Measurements from ENCODE around the gene ENOX1. TPM values are rescaled to one million over a fixed set of nuclear protein-coding genes. Genes with fewer than 3 reads are reported as not detected.

Gene ENOX1
- total RNA-seq, 1 donor from 2014 or later: 19.3 TPM

DNA sequence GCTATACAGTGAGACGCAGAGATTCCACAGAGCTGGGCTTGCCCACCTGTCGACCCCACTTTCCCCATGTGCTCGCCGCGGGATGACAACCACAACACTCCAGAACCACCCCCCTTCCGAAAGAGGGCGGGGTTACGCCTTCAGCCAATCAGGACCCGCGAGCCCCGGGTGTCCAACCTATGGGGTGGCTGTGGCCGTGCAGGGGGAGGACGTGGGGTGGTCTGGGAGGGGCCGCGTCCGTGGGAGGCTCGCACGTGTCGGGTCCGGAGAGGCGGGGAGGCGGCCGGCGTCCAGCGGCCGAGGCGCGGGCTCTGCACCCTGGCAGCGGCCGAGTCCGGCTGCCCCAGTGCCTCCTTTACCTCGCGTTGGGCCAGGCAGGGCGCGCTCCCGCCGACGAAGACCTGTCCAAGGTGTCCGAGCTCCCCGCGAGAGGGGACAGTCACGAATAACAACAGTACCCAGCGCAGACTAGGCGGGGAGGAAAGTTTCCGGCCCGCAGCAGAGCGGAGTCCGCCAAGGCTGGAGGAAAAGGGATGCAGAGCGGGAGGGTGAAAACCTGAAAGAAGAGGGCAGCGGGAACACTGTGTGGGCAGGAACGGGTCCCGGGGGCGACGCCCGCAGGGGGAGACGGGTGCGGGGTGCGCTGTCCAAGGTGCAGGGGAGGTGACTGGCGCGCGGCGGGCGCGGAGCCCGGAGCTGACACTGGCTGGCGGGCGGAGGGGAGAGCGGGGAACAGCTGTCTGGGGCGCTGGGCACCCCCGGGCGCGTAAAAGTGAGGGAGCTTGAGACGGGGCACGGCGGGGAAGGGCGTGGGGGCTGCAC lies 911 bp downstream of the ENOX1 start:
- DNase-seq (ENCODE audit: low spot score): peak; percentile 89

DNA sequence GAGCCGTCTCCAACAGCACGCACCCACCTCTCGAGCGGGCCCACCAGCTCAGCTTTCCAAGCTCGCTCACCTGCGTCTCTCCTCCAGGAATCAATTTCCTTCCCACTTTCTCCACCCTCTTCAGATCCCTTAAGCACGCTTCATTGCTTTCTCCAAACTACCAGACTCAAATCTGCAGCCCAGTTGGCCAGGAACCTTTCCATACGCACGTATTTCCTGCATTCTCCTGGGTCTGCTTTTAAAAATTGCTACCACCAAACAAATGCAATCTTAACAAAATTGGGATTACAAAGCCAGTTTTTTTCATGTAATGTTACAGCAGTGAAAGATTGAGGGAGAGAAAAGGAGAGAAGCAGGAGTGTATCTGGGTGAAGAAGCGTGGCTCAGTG lies 1.5 kb downstream of the ENOX1 start:
- DNase-seq (ENCODE audit: low spot score): no peak

DNA sequence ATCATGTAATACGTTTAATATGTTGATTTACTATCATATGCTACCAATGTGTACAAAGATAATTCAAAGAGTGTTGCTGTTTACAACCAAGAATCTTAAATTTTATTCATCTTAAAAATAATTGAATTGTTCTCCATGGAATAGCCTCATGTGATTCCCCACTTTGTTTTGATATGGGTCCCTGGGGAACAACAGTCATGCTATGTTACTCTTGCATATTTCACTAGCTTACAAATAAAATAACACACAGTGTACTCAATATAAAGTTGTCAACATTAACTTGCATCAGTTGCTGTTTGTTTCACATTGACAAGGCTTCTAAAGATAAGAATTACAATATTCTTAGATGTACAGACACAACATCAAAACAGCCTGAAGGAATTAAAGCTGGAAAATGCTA lies 2.3 kb downstream of the ENOX1 start:
- DNase-seq (ENCODE audit: low spot score): no peak

DNA sequence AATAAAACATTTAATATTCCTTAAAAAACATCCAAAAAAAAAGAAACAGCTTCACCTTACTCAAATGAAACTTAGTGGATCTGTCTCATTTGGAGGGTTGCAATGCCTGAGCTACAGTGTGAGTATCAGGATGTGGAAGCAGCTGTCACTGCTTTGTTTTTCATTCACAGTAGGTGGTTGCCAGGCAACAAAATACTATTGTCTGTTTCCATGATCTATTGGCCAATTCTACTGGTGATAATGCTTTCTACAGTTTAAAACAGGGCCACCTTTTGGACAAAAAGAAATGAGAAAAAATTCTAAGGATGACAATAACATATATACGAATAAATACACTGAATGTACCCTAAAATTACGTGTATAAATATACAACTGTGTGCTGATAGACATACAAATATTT lies 3.0 kb downstream of the ENOX1 start:
- peak; percentile 28 for DNase-seq (ENCODE audit: low spot score)

DNA sequence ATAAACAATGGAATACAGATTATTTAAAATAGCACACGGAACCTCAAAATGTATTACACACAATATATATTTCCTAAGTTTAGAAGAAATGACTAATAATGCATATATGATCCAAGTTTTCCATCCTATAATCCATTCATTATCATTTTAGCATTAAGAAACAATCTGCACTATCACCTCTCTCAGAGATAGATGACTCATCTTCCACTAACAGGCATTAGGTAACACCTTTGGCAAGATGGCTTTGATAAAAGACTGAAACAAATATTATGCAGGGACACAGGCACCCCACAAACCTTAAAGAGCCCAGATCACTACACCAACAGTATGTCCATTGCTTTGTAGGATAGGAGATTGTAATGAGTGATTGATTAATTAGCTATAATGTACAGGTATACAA lies 4.1 kb downstream of the ENOX1 start:
- DNase-seq (ENCODE audit: low spot score): no peak

DNA sequence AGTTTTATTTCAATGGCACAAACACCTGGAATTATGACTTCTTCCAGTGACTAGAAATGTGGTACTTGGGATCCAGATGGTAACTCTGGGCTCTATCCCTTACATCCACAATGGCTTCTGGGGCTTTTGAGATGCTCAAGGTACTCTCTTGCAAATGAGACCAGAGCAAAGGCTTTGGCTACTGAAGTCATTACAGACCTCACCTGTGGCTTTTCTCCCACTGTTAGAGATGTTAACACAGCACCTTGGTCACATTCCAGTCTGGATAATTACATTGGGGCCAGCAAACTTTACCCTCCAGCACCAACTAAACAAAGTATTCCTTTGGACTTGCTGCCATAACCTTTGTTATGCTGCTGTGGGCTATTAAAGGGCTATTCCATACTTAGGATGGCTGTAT lies 6.1 kb downstream of the ENOX1 start:
- no peak for DNase-seq (ENCODE audit: low spot score)

DNA sequence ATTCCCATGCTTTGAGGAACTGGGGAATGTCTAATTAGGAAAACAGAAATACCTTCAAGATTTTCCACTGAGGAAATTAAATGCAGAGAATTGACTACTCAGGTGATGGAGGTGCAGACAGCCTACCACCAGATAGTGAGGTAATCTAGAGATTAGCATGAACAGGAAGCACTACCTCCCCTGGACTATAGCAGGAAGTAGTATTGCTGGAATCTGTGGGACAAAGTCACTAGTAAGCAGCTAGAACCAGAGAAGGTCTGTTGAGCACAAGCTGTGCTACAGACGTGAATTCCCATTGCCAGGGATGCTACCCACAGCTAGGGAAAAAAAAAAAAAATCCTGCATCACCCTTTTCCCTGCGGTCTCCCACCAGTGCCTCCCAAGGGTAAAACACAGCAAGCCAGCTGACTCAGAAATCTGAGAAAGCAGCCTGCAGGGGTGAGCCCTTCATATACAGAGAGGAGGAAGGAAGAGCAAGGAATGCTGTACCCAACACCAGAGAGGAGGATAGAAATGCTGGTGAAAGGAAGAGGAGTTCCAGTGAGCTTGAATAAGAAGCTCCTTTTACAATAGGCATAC lies 10.2 kb downstream of the ENOX1 start:
- DNase-seq (ENCODE audit: low spot score): no peak

DNA sequence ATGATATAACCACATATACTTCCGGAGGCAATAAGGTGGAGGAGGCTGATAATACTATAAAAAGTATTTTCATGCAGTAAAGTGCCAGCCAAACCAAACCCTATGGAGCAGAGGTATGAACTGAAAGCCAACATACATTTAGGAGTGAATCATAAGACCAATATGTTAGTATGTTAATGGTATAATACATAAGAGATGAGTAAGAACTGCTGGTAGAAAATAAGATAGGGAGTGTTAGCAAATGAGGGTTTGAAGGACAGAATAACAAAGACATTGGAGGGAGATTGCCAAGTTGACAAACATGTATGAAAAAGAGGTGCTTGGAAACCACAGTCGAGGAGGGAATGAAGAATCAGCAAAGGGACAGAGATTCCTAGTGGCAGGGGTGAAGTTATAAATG lies 10.8 kb downstream of the ENOX1 start:
- no peak for DNase-seq (ENCODE audit: low spot score)

DNA sequence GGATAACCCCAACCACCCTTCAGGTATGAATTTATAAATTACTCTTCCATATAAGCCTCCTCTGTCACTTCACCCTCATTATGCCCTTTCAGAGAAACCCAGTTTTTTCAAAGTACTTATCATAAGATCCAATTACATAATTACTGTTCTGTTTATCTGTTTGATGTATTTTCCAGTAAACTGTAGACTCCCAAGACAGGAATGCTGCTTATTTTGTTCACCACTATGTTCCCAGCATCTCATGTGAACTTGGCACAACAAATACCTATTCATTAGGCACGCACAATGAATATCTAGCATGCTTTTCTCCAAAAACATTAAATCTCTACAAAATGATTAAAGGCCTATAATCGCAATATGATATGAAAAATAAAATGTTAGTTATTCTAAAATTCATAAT lies 13.2 kb downstream of the ENOX1 start:
- DNase-seq (ENCODE audit: low spot score): no peak

DNA sequence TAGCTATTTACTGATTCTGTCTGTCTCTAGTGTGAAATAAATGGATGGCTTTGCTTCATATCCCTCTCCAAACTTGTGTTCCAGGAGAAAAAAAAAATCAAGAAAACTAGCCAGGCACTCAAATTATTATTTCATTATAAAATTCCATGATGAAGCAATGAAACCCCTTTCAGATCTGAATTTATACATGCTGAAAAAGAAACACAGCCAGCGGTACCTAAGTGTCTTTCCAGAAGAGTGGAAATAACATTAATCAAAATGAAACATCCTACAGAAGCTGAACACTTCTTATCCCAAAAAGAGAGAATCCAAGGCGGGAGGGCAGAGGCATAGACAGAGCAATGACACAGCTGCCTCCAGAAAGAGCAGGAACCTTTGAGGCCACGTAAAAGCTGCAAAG lies 15.9 kb downstream of the ENOX1 start:
- no peak for DNase-seq (ENCODE audit: low spot score)

DNA sequence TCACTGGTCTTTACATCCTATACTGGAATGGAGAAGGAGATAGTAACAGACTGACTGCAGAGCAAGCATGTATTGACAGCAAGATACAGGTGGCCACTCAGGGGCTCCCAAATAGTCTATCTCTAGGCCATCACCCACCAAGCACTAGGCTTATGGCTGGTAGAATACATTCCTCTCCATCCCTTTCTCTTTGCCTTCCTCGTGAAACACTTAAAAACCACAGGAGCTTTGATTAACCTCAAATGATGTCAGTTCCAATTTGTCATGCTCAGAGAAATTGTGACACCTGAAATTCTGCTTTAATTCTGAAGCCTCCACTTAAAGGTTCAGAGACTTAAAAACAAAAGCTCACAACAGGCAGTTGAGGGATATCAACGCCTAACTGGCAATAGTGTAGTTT lies 17.2 kb downstream of the ENOX1 start:
- no peak for DNase-seq (ENCODE audit: low spot score)

DNA sequence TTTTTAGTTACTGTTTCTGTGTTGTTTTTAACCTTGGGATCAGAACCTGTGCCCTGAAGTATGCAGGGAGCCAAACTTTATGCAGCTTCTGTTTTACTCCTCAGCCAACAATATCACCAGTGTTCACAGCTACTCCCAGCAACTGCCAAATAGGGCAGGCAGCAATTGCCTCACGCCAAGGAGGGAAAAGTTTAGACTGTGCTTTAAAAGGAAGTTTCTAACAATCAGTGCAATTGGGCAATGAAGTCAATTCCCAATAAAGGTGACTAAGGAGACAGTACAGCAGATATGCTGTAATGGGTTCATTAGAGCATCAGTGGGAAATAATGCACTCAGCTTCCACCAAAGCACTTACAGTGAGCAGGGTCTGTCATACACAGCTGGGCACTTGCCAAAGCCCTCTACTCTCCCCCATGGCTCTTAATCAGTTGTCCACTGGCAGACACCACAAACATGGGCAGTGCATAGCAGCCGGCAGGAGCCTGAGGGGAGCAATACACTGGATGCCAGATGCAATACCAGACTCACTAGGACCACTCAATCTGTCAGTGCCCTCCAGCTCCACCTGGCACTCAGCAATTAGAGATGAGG lies 19.3 kb downstream of the ENOX1 start:
- no peak for DNase-seq (ENCODE audit: low spot score)

DNA sequence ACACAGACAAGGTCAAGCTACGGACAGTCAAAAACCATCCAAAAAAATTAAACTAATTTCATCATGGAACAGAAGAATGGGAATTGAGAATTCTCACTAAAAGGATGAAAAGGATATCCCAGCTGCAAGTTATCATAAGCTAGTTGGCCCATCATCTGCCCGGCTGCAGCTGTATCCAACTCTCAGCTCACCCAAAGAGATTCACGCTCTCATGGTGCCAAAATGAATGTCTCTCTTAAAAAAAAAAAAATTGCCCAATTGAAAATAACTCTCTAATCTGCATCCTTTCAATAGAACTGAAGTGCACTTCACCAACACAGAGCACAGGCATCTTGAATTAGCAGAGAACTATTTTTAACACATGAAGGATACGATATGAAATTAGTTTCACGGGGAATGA lies 20.0 kb downstream of the ENOX1 start:
- no peak for DNase-seq (ENCODE audit: low spot score)

DNA sequence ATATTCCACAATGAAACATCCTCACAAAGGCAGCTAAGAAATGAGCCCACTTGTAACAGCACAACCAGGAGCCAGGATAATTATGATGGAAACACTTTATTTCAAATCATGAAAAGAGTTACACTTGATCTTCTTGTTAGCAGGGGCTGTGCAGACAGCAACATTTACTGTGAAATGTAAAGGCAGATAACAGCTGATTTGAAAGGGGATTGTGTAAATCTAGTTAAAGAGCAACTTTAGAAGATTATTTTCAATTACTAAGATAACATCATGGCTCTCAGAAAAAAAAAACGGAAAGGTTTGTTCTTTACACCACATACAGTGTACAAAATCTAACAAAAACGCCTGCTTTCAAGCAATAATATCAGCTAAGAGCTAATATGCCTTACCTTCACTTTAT lies 22.4 kb downstream of the ENOX1 start:
- no peak for DNase-seq (ENCODE audit: low spot score)

DNA sequence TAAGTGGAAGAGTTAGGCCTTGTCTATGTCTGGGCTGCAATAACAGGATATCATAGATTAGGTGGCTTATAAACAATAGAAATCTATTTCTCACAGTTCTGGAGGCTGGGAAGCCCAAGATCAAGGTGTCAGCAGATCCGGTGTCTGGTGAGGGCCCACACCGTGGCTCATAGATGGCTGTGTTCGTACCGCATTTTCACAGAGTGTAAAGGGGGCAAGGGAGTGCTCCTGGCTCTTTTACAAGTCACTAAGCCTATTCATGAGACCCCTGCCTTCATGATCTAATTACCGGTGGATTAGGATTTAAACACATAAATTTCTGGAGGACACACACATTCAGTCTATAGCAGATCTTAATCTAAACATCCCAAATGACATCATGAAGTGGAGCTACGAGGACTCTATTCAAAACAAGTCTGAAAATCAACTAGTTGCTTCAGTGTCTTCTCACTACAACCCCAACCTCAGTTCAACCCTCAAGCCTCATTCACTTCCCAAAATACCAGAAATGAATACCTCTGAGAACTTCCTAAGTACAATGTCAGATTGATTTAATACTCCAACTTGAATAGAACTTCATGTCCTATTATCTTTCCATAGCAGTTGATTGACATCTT lies 23.5 kb downstream of the ENOX1 start:
- no peak for DNase-seq (ENCODE audit: low spot score)

DNA sequence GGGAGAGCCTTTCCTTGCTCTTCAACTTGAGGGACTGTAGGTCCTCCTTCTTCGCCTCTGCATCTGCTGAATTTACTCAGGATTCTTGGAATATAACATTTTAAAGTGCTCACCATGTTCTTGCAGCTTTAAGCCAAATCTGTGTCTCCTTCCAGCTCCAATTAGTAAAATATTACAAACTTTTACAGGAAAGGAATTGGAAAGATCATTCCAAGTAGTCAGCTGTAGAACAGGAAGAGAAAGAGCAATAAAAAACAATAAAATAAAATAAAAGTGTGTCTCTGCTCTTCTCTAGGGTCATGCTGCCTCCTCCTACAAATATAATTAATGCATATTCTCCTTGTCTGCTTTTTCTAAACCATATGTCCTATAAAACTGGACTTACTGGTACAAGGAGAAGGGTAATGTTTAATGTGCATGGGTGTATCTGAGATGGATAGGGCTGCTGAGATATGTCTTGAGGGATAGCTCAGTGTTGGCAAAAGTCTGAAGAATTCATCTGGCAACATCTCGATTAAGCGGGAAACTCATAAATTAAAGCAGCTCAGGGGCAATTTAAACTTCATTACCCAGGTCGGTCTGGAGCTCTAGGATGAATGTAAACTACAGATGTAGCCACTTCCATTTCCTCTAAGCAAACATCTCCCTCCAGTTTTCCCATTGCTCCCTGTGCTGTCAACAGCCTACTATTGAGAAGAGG lies 25.0 kb downstream of the ENOX1 start:
- DNase-seq (ENCODE audit: low spot score): peak; percentile 34

DNA sequence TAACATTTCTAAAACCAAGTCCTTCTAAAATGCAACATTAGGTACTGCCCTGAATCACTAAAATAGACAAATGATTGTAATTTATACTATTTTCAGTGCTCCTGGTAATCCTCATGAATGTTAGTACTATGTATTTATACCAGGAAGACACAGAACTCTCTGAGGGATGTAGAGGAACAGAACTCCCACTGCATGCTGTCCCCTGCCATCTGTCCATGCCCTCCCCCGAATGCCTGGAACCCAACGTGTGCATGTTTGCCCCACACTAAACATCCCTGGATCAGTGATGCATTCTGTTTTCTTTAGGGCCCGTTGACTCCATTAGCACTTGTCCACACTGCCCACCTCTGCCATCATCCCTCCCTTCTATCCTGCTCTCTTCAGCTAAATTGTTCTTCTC lies 26.5 kb downstream of the ENOX1 start:
- DNase-seq (ENCODE audit: low spot score): no peak

DNA sequence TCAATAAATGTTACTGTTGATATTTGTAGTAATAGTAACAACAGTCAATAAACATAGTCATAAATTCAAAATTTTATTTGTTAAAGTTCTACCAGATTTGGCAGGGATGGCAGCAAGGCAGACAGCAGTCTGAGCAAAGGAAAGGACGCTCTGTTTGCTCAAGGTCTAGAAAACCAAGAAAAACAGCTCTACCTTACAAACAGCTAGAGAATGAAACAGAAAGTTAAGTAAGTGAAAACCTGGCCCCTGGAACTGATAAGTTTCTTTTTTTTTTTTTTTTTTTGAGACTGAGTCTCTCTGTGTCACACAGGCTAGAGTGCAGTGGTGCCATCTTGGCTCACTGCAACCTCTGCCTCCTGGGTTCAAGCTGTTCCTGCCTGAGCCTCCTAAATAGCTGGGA lies 27.9 kb downstream of the ENOX1 start:
- DNase-seq (ENCODE audit: low spot score): no peak

DNA sequence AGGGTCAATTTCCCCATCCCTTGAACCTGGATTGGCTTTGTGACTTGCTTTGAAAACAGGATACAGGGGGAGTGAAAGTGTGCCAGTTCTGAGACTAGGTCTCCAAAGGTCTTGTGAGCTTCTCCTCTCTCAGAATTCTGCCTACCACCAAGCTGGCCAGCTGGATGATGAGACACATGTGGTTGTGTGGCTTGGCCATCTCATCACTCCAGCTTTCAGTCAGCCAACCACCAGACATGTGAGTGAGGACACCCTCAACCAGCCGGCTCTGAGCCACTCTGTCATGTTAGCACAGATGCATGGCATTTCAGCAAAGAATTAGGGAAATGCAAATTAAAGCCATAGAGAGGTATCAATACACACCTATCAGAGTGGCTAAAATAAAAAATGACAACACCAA lies 29.5 kb downstream of the ENOX1 start:
- no peak for DNase-seq (ENCODE audit: low spot score)

DNA sequence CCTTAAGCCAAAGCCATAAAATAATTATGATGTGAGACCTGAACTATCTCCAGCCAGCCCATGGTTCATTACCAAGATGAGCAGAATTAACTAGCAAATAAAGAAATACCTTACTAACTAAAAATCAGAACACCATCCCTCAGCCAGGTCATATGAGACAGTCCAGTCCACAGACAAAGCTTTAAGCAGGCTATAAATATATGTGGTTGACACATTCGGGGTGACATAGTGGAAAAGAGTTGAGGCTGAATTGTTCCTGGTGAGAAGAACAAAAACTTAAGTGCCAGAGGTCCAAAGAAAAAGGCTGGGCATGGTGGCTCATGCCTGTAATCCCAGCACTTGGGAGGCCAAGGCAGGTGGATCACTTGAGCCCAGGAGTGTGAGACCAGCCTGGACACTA lies 30.9 kb downstream of the ENOX1 start:
- DNase-seq (ENCODE audit: low spot score): no peak

DNA sequence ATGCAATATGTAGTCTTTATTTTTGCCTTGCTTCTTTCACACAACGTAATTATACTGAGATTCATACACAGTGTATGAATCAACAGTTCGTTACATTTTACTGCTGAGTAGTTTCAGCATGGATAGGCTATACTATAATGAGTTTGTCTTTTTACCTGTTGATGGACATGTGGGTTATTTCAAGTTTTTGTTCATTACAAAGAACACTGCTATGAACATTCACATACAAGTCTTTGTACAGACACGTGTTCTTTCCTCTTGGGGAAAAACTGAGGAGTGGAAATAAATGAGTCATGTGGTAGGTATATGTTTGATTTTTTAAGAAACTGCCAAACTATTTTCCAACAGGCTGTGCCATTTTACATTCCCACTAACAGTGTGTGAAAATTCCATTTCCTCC lies 35.1 kb downstream of the ENOX1 start:
- no peak for DNase-seq (ENCODE audit: low spot score)

DNA sequence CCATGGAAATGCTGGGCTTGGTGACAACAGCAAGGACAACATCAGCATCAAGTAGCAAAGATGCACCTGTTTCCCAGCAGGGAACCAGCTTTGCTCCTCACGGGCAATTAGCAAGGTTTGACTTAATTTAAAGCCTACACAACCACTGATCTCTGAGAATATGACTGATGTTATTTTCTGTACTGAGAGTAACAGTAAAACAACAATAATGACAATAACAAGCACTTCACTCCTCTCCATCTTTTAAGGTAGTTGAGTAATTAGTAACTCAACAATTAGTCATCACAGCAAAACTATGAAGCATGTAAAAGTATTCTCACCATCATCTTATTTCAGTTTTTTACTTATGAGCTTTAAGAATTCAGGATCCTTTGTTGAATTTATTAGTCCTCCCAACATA lies 37.3 kb downstream of the ENOX1 start:
- DNase-seq (ENCODE audit: low spot score): no peak
